HG03565 (cell line): Measurements from ENCODE around the gene GPR137B.
"Not testable (repeated sequence)": the region's sequence is repeated elsewhere in the genome, so short reads cannot be mapped to it uniquely, and the experiment has no call there.

ENCODE experiments used
- ATAC-seq: cut with Tn5 transposase; IDR thresholded peaks from one replicate; pipeline ENCODE4 v1.9.1; 2021; ENCODE audit warnings: mild to moderate bottlenecking, moderate library complexity; ENCODE audit not compliant: unreplicated experiment

GPR137B gene

DNA sequence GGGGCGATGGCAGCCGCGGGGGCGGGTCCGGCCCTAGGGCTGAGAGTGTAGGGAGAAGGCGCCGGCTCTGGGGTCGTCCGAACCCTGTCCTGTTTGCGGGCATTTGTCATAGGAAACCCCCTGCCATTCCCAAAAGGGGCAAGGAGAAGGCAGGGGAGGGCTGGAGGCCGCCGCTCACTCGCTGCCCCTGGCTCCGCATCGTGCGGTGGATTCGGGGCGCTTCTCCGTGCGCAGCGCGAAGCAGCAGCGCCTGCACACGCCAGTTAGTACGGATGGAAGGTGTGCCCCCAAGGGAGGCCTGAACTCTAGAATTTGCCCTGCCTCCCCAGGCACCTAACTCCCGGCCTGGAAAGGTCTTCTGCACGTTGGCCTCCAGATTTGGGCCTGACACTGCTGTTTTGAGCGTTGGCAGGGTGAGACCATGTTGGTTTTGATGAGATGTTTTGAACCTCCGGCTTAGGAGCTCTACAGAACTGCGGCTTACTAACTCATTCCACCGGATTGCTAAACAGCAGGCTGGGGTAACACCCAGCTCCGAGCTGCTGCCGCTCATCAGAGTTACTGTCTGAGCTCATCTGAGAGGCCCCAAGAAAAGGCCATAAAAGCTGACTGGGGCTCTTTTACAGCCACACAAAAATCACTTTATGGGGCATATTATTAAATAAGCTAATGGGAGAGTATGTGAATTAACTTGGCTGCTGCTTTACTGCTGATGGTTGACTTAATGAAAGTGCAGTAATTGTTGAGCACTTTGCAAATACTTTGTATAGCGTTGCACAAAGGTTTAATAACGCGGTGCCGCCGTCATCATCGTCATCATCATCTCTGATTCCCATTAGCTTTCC lies 987 bp downstream of the GPR137B start:
- ATAC-seq = peak; percentile 13

DNA sequence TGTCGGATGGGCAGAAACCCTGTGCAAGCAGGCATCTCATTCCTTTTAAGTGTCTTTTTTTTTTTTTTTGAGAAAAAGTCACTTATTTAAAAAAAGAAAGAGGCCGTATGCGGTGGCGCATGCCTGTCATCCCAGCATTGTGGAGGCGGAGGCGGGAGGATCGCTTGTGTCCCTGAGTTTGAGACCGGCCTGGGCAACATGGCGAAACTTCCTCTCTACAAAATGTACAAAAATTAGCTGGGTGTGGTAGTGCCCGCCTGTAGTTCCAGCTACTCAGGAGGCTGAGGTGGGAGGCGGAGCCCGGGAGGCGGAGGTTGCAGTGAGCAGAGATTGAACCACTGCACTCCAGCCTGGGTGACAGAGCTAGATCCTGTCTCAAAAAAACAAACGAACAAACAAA lies 1.7 kb downstream of the GPR137B start:
- ATAC-seq = no peak

DNA sequence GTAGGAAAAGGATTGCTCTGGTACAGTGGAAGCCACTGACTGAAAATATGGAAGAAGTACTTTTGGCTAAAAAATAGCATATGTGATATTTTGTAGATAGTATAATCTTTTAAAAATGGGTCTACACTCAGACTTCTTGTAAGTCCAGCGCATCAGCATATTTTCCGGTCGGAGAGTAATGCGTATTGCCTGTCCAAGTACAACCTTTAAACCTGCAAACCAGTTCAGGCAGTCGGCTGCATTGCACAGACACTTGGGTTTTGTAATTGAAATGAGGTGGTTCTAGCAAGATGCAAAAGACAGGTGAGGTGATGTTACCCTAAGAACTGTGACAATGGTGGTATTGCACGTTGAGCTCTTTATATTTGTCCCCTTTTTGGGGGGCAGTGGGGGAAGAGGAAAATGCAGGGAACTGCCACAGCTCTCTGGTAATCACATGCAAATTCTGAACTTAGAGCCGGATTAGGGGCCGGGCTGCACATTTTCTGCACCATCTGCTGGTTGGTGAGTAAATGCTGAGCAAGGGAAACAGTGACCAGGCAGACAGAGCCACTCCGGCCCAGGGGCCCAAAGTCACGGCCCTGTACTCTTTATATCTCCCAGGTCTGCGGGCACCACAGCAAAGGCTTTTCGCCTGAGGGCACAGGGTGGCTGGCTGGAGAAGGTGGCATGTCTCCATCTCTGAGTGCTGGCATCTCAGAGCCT lies 2.3 kb downstream of the GPR137B start:
- no peak for ATAC-seq

DNA sequence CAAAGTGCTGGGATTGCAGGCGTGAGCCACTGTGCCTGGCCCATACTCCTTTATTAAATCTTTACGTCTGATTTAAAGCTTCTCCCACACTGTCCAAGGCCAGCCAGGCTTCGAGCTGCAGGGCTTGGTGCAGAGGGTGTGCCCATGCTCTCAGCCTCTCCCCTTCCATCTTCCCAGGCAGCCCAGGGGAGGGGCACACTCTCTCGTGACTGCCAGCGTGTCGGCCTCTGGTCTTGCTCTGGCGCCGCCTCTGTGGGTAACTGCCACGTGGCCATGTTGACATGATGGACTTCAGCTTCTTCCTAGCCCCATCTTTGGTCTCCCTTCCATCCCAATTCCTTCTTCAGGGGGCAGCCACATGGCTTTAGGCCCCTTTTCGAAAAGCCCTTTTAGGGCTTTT lies 4.7 kb downstream of the GPR137B start:
- ATAC-seq = no peak

DNA sequence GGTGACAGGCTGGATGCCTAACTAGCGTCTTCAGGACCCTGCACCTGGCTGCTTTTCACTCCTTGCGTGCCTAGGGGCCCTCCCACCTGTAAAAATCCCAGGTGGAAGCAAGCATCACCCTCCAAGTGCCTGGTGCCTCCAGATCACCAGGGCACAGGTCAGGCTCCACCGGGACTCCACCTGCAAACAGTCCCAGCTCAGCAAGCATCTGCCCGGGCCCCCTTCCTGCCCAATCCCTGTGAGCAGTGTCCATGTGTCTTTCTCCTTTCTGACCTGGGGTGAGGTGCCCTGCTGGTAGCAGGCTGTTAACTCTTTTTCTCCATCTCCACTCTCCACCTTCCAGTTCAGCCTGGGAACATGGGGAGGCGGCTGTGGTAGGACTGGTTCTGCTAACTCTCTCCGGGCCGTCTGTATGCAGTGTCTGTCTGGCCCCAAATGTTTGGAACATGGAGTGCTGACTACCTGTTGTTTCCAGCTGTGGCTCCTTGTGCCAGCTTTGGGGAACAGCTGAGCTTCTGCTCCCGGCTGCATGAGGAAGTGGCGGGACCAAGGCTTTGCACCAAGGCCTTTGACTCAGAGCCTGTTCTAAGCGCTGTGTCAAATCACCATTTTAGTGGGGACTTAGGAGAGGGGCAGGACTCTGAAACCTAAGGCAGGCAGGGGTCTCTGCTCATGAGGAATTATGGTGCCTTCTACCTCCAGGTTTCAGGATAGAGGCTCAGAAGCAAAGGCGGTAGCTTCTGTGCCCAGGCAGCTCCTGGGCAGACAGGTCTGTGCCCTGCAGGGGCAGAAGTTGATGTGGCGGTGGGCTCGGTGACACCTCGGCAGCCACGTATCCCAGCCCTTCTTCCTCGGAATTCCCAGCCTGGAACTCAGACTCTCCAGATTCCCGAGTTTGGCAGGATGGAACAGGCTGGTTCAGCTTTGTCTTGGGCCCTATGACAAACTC lies 5.5 kb downstream of the GPR137B start:
- ATAC-seq = no peak

DNA sequence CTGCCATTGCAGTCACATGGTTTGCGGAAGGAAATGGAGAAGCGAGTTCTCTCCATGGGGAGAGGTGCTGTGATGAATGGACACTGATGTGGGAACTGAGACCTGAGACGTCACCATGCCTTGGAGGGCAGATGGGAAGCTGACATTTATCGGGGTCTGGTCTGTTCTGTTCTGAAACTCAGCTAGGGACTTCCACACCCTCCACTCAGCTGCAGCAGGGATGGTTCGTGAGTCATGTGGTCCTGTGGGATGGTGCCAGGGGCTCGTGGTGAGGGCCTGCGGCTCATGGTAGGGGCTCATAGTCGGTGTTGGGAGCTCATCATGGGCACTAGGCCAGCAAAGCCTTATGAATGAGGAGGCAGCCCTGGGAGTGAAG lies 6.1 kb downstream of the GPR137B start:
- ATAC-seq = no peak

DNA sequence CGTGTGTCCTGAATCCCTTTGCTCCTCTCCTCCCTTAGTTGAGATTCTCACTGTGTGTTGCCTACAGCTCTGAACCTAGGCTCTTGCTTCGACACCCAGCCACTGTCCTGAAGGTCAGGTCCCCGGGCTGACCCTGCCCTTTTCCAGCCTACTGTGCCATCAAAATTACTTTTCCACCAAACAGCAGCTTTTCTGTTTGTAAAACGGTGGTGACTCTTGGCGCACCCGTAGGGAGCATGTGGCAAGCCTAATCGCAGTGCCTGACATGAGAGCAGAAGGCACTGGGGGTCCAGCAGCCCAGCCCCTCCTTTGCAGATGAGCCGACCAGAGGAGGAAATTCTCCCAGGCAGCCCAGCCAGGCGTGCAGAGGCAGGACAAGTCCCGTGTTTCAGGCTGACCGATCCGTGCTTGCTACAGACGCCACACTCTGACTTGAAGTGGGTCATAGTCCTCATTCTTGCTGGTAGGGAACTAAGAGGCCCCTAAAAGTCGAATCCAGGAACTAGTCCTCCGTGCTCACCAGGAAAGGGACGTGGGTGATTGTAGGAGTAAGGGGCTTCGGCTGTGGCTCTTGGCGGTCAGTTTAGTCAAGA lies 6.8 kb downstream of the GPR137B start:
- ATAC-seq = no peak

DNA sequence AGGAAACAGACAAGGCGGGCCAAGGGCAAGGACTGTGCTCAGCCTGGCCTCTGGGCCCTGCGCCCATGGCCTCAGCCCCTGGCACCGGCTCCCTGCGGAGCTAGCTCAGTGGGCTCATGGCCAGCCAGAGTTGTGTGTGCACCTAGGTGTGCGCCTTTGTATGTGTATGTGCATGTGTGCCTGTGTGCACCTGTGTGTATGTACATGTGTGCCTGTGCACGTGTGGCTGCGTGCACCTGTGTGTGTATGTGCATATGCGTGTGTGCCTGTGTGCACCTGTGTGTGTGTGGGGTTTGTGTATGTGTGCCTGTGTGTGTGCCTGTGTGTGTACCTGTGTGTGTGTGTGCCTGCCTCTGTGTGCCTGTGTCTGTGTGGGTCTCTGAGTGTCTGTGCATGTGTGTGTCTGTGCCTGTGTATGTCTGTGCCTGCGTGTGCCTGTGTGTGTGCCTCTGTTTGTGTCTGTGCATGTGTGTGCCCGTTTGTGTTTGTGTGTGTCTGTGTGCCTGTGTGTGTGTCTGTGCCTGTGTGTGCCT lies 7.4 kb downstream of the GPR137B start:
- no peak for ATAC-seq

DNA sequence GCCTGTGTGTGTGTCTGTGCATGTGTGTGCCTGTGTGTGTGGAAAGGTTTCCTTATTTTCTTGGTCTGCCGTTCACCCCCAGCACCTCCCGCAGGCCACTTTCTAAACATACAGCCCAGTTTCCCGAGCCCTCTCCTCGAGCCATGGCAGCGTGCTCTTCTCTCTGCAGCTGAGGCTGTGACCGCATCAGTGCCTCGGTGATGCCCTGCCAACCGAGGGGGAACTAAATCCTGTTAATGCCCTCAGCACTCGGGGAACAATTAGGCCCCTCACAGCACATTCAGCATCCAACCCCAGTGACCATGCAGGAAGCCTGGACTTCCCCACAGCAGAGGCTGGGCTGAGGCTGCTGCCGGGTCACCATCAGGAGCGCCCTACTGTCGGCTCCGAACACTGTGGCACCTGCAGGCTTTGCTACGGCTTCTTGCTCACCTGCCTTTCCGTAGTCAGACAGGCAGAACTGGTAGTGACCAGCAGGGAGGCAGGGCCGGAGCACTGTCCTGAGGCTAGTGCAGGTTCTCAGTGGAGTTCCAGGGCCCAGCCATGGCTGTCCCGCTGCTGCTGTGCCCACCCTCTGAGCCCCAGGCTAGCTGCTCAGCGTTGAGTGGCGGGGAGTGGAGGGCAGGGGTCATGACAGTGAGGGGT lies 8.1 kb downstream of the GPR137B start:
- no peak for ATAC-seq

DNA sequence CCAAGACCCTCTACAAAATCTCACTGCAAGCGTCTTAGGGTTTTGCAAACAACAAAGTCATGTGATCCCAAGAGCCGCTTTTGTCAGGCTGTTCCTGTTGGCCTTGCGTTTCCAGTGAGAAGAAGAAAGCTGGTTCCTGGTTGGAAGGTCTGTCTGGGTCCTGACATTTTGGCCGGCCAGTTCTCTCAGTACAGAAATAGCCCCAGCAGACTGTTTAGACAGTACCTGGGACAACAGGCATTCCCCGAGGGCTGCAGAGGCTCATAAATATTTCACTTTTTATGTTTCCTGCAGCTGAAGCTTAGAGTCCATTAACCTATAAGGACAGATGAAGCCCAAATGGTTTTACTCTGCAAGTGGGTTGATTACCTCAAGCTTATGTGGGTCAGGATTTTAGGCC lies 8.6 kb downstream of the GPR137B start:
- ATAC-seq = no peak

DNA sequence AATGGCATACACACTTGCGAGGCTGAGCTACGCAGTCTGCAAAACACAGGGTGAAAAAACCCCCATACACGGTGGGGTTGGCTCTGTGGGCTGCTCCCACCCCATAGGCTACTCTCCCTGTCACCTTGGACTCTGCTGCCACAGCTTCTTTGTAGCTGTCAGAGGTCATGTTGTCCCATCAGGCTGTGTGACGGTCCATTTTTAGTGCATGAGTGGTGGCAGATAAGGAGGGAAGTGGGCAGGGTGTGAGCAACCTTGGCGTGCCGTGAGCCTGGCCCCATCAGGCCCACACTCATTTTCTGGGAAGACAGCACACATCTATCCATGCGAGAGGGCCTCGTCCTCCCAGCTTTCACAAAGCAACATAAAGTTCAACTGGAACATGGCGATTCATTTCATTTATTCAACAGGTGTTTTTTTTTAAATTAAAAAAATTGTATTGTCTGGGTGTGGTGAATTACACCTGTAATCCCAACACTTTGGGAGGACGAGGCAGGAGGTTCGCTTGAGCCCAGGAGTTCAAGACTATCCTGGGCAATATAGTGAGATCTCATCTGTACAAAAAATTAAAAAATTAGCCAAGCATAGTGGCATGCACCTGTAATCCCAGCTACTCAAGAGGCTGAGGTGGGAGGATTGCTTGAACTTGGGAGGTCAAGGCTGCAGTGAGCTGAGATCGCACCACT lies 9.5 kb downstream of the GPR137B start:
- ATAC-seq = no peak

DNA sequence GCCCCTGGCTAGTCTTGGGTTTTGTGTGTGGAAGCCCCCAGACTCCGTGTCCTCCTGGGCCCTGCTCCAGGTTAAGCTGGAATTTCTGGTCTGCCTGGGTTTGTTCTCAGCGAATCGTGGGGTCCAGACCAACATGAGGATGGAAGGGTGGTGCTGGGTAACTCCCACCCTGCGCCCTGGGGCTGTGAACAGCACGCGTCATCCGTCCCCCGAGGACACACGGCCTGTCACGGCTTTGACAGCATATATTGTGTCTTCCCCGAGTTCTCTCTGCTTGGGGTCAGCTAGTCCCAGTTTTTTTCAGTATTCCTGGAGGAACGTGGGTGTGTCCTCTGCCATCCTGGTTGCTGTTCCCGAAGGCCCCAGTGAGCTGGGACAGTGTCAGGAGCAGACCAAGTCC lies 11.8 kb downstream of the GPR137B start:
- ATAC-seq = no peak

DNA sequence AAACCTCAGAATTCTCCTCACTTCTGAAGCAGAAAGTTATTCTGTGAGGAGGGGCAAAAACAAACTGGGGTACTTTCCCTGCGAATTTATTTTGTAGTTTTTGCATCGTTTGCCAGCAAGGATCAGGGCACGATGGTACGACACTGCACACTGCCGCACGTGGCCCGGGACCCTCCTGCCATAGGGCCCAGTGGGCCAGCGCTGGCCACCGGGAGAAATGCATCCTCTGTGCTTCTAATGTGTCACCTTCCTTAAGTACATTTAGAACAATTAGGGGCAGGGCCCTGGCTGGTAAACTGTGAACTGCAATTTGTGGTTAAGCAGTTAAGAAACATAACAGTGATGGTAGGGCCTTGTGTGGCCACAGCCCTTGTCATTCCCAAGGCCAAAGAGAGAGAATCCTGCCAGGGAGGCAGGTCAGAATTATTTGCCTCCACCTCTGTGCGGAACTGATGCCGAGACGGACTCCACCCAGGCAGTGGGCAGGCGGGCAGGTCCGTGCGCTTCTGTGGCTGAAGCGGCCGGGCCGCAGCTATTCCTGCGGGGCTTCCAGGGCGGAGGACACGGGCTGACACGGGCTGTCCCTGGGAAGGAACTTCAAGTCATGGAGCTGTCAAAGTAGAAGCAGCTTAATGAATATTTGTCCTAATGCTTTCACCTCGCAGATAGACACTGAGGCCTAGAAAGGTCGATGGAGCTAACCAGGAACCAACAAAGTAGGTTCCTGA lies 12.5 kb downstream of the GPR137B start:
- no peak for ATAC-seq

DNA sequence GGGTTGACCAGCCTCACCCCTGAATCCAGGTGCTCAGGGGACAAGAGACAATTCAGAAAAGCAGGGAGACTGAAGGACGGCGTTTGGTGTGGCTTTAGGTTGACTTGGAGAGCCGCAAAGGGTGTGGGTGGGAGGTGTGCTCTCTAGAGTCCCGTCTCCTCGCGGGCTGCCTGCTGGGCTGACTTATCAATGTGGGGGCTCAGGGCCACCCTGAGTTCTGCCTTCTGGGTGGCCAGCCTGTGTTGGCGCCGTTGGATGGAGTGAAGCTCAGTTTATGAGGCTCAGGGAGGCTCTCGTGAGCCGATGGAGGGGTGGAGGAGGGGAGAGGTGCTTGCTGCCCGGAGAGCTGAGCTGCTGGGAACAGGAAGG lies 13.0 kb downstream of the GPR137B start:
- ATAC-seq = no peak

DNA sequence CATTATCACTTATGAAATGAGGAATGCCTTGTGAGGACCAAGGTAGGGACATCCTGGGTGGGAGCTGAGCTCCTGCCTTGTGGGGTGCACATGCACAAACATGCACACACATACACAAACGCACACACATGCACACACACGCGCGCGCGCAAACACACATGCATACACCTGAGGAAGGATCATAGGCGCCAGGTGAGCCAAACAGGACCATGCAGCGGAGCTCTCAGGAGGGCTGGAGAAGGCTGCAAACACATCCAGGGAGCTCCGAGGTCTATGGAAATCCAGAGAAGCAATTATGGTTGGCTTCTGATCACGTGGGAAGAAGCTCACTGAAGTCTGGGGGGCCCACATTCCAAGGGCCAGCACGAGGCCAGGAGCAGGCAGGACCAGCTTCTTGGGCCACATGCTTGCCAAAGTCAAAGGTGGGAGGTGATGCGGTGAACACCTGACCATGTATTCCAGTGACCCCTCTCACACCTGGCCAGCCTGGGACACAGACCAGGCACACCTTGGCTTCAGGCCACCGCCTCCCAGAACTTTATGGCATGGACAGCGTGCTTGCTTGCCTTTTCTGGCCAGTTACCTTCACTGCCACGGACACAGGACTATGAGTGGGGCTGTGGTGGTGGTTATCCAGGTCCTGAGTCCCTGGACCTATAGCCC lies 13.6 kb downstream of the GPR137B start:
- no peak for ATAC-seq

DNA sequence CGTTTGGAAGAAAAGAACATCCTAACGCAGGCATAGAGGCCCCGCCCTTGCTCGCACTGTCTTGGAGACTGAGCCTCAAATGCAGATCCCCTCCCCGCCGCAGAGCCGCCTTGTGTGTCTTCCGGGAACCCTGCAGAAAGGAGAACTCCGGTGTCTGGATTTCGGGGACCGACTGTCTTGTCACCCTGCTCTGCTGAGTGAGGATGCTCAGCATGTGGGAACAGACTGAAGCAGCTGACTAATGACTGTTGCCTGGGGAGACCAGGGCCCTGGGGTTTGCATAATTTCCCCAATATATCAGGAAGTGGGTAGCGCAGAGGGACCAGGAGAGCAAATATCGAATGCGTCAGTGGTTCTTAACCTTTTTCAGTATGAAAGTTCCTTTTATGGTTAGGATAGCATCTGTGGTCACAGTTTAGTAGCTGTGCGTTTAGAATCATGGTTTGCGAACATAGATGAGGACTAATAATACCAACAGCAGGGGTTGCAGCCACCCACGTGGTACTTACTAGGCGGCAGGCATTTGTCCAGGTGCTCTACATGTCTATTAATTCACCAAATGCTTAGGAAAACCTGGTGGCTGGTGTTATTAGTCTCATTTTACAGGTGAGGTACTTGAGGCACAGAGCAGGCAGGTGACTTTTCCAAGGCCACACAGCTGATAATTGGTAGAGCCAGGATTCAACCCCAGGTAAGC lies 14.3 kb downstream of the GPR137B start:
- peak; percentile 79 for ATAC-seq

DNA sequence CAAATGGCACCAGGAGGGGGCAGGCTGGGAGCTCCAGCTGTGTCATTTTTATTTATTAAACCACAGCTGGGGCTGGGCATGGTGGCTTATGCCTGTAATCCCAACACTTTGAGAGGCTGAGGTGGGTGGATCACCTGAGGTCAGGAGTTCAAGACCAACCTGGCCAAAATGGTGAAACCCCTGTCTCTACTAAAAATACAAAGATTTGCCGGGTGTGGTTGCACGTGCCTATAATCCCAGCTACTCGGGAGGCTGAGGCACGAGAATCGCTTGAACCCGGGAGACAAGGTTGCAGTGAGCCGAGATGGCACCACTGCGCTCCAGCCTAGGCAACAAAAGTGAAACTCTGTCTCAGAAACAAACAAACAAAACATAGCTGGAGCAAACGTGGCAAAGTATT lies 15.7 kb downstream of the GPR137B start:
- ATAC-seq = not testable (repeated sequence)

DNA sequence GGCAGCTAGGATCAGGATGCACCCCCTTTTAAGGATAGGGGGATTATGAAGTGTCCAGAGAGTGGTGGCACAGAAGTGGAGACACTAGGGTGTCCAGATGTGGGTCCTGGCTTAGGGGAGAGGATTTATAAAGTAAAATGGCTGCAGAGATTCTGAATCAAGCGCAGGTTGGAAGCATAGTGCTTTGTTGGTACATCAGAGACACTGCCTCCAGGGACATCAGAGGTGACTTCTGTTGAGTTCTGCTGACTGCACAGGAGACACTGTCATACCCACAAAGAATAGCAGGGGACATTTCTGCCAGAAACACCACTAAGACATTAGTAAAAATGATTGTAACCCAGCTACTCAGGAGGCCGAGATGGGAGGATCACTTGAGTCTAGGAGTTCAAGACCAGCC lies 16.4 kb downstream of the GPR137B start:
- ATAC-seq = no peak
